Erythroblast (primary cell): ENCODE results near the gene MTPN.

Experiments used
- GATA1 ChIP-seq: IDR thresholded peaks from 2 replicates; pipeline ENCODE4 v1.6.1; 2011; ENCODE audit warnings: low read depth, mild to moderate bottlenecking, control low read depth, low read length, moderate library complexity
- POLR2A ChIP-seq: IDR thresholded peaks from 2 replicates; pipeline ENCODE4 v1.6.1; 2011; ENCODE audit warnings: mild to moderate bottlenecking, low read length

DNA sequence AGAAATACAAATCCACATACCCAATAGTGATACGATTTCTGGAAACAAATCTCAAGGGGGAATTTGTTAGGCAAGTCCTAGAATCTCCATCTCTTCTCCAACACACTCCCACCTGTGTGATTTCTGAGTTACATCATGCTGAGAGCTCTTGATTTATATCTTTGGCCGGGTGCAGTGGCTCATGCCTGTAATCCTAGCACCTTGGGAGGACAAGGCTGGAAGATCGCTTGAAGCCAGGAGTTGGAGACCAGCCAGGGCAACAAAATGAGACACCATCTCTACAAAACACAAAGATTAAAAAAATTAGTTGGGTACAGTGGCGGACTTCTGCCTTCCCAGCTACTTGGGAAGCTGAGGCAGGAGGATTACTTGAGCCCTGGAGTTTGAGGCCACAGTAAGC is 1.5 kb upstream of the MTPN start:
- no peak for TF ChIP-seq POLR2A
- TF ChIP-seq GATA1 = no peak
